Activated T-cell treated with anti-CD3 and anti-CD28 coated beads, Interleukin-2, amount 50 U/mL, for 24 hours (primary cell): ENCODE results near the gene TPI1.
A peak's percentile ranks its signal among the peaks of the same experiment; 100 is the strongest.
"Not testable (repeated sequence)": the region's sequence is repeated elsewhere in the genome, so short reads cannot be mapped to it uniquely, and the experiment has no call there.

Experiments used
- DNase-seq: peaks from one replicate; pipeline ENCODE4 v3.0.0-alpha.2; 2020
- H3K27ac Mint-ChIP-seq: 2 replicates; pipeline ENCODE4 v1.8.0; 2020; ENCODE audit warnings: mild to moderate bottlenecking, mixed read lengths
- H3K27me3 Mint-ChIP-seq: 2 replicates; pipeline ENCODE4 v1.8.0; 2020; ENCODE audit warnings: mixed read lengths
- H3K36me3 Mint-ChIP-seq: 2 replicates; pipeline ENCODE4 v1.8.0; 2020; ENCODE audit warnings: low read depth, mixed read lengths
- H3K4me1 Mint-ChIP-seq: 2 replicates; pipeline ENCODE4 v1.8.0; 2020; ENCODE audit warnings: low read depth, mixed read lengths
- H3K4me3 Mint-ChIP-seq: 2 replicates; pipeline ENCODE4 v1.8.0; 2020; ENCODE audit warnings: mild to moderate bottlenecking, moderate library complexity, mixed read lengths
- H3K9me3 Mint-ChIP-seq: 2 replicates; pipeline ENCODE4 v1.8.0; 2020; ENCODE audit warnings: mixed read lengths

TPI1 gene

GRCh38 chr12:6883683-6884082, 16.4 kb downstream of the TPI1 start:
- no peaks in the 10 kb centered on the region for H3K9me3 Mint-ChIP-seq
- DNase-seq: no peak
- H3K27me3 Mint-ChIP-seq: no peaks in the 10 kb centered on the region
- H3K36me3 Mint-ChIP-seq: peaks cover 43% of the 10 kb centered on the region
- no peak overlapping the region for H3K27ac Mint-ChIP-seq
- no peaks in the 10 kb centered on the region for H3K4me1 Mint-ChIP-seq
- H3K4me3 Mint-ChIP-seq: no peak overlapping the region

GRCh38 chr12:6884539-6884938, 17.2 kb downstream of the TPI1 start:
- DNase-seq: no peak
- no peaks in the 10 kb centered on the region for H3K9me3 Mint-ChIP-seq
- H3K36me3 Mint-ChIP-seq: peaks cover 40% of the 10 kb centered on the region

GRCh38 chr12:6886206-6886999, 19.1 kb downstream of the TPI1 start:
- not testable (repeated sequence) for H3K4me3 Mint-ChIP-seq, H3K4me1 Mint-ChIP-seq, DNase-seq, H3K27ac Mint-ChIP-seq, H3K9me3 Mint-ChIP-seq, H3K27me3 Mint-ChIP-seq
- H3K36me3 Mint-ChIP-seq: peaks cover 44% of the 10 kb centered on the region

More at GRCh38 chr12:6884539-6884938, 17.2 kb downstream of the TPI1 start:
- Mint-ChIP-seq H3K27ac (no peak overlapping the region), H3K4me3 (no peak overlapping the region), H3K27me3 (no peaks in the 10 kb centered on the region), H3K4me1 (no peaks in the 10 kb centered on the region)

GRCh38 chr12:6887460-6887859, 20.1 kb downstream of the TPI1 start:
- no peak for DNase-seq
- peaks cover 41% of the 10 kb centered on the region for H3K36me3 Mint-ChIP-seq
- peaks cover 18% of the 10 kb centered on the region for H3K4me1 Mint-ChIP-seq
- H3K27me3 Mint-ChIP-seq: no peaks in the 10 kb centered on the region
- H3K4me3 Mint-ChIP-seq: no peak overlapping the region
- no peaks in the 10 kb centered on the region for H3K9me3 Mint-ChIP-seq
- no peak overlapping the region for H3K27ac Mint-ChIP-seq

GRCh38 chr12:6888360-6888759, 21.0 kb downstream of the TPI1 start:
- Mint-ChIP-seq H3K4me1 (peaks cover 20% of the 10 kb centered on the region), H3K4me3 (no peak overlapping the region), H3K36me3 (peaks cover 33% of the 10 kb centered on the region), H3K9me3 (no peaks in the 10 kb centered on the region), H3K27me3 (no peaks in the 10 kb centered on the region), H3K27ac (no peak overlapping the region)
- DNase-seq: no peak

- H3K27ac Mint-ChIP-seq, DNase-seq, H3K27me3 Mint-ChIP-seq, H3K9me3 Mint-ChIP-seq, H3K4me3 Mint-ChIP-seq: not testable (repeated sequence)
- peaks cover 30% of the 10 kb centered on the region for H3K36me3 Mint-ChIP-seq
- H3K4me1 Mint-ChIP-seq: peaks cover 20% of the 10 kb centered on the region
Observed at GRCh38 chr12:6888794-6889193, 21.5 kb downstream of the TPI1 start.

GRCh38 chr12:6889775-6890573, 22.6 kb downstream of the TPI1 start:
- Mint-ChIP-seq H3K27ac (peak overlapping the region; percentile 99), H3K4me1 (peaks cover 20% of the 10 kb centered on the region), H3K4me3 (peak overlapping the region; percentile 80), H3K36me3 (peaks cover 18% of the 10 kb centered on the region)
- not testable (repeated sequence) for H3K9me3 Mint-ChIP-seq, DNase-seq, H3K27me3 Mint-ChIP-seq

GRCh38 chr12:6890789-6891645, 23.7 kb downstream of the TPI1 start:
- H3K36me3 Mint-ChIP-seq: peaks cover 9% of the 10 kb centered on the region
- DNase-seq: peak; percentile 99
- H3K27me3 Mint-ChIP-seq: no peaks in the 10 kb centered on the region
- peak overlapping the region; percentile 80 for H3K4me3 Mint-ChIP-seq
- peaks cover 20% of the 10 kb centered on the region for H3K4me1 Mint-ChIP-seq
- H3K27ac Mint-ChIP-seq: peak overlapping the region; percentile 99
- H3K9me3 Mint-ChIP-seq: no peaks in the 10 kb centered on the region

GRCh38 chr12:6891646-6892001, 24.3 kb downstream of the TPI1 start:
- Mint-ChIP-seq H3K9me3 (no peaks in the 10 kb centered on the region), H3K36me3 (peaks cover 9% of the 10 kb centered on the region), H3K27me3 (no peaks in the 10 kb centered on the region), H3K27ac (peak overlapping the region; percentile 99), H3K4me3 (peak overlapping the region; percentile 80), H3K4me1 (peaks cover 20% of the 10 kb centered on the region)
- DNase-seq: peak; percentile 49

- H3K4me3 Mint-ChIP-seq: peak overlapping the region; percentile 80
- peak overlapping the region; percentile 73 for H3K27ac Mint-ChIP-seq
- H3K4me1 Mint-ChIP-seq: peaks cover 20% of the 10 kb centered on the region
Observed at GRCh38 chr12:6892683-6893082, 25.4 kb downstream of the TPI1 start.

GRCh38 chr12:6894321-6894720, 27.0 kb downstream of the TPI1 start:
- H3K36me3 Mint-ChIP-seq: peaks cover 6% of the 10 kb centered on the region
- no peak overlapping the region for H3K4me3 Mint-ChIP-seq
- H3K27me3 Mint-ChIP-seq: no peaks in the 10 kb centered on the region
- peaks cover 20% of the 10 kb centered on the region for H3K4me1 Mint-ChIP-seq
- H3K9me3 Mint-ChIP-seq: no peaks in the 10 kb centered on the region
- no peak for DNase-seq
- H3K27ac Mint-ChIP-seq: no peak overlapping the region

More at GRCh38 chr12:6892683-6893082, 25.4 kb downstream of the TPI1 start:
- not testable (repeated sequence) for H3K9me3 Mint-ChIP-seq, H3K36me3 Mint-ChIP-seq, DNase-seq, H3K27me3 Mint-ChIP-seq

GRCh38 chr12:6896846-6897435, 29.6 kb downstream of the TPI1 start:
- Mint-ChIP-seq H3K27me3 (no peaks in the 10 kb centered on the region), H3K9me3 (no peaks in the 10 kb centered on the region), H3K4me1 (peaks cover 19% of the 10 kb centered on the region), H3K4me3 (no peak overlapping the region), H3K36me3 (no peaks in the 10 kb centered on the region), H3K27ac (no peak overlapping the region)
- no peak for DNase-seq

- no peak overlapping the region for H3K4me3 Mint-ChIP-seq
- peaks cover 14% of the 10 kb centered on the region for H3K4me1 Mint-ChIP-seq
- H3K27ac Mint-ChIP-seq: no peak overlapping the region
- no peaks in the 10 kb centered on the region for H3K36me3 Mint-ChIP-seq
- no peak for DNase-seq
- no peaks in the 10 kb centered on the region for H3K27me3 Mint-ChIP-seq
- H3K9me3 Mint-ChIP-seq: no peaks in the 10 kb centered on the region
Observed at GRCh38 chr12:6899427-6899826, 32.1 kb downstream of the TPI1 start.

GRCh38 chr12:6899837-6900519, 32.6 kb downstream of the TPI1 start:
- Mint-ChIP-seq H3K27ac (no peak overlapping the region), H3K36me3 (no peaks in the 10 kb centered on the region), H3K27me3 (no peaks in the 10 kb centered on the region), H3K4me1 (peaks cover 14% of the 10 kb centered on the region), H3K9me3 (no peaks in the 10 kb centered on the region), H3K4me3 (no peak overlapping the region)
- DNase-seq: no peak
